Omental fat pad (tissue), 4 donors: Measurements from ENCODE around the gene AFAP1. TPM values are rescaled to one million over a fixed set of nuclear protein-coding genes. Genes with fewer than 3 reads are reported as not detected.

ENCODE experiments used
- ATAC-seq: fragments of 150-250 bp; one replicate; pipeline ENCODE4 v1.9.1; 2016; ENCODE audit warnings: mild to moderate bottlenecking, moderate library complexity; ENCODE audit not compliant: low FRiP score
- DNase-seq: peaks from one replicate; pipeline ENCODE4 v3.0.0-alpha.2; 2019; ENCODE audit warnings: low spot score
- total RNA-seq, 4 donors: library from RNA; depleted of rRNA; stranded (reverse); fragments of >200 nt; gene quantifications; one replicate each; pipeline ENCODE4 v1.1.0, GENCODE V29; 2016
- TF ChIP-seq, protein P1 (sequence below), 3 donors: fragments of 450-650 bp; IDR thresholded peaks; one replicate each; pipeline ENCODE4 v1.5.1; 2016 to 2017; ENCODE audit warnings: antibody characterized with exemption in 3 of 3, mild to moderate bottlenecking in 3 of 3, moderate library complexity in 2 of 3

AFAP1 gene
- total RNA-seq, 4 donors from 2014 or later: 24.6 to 35.5 (median 26.9) TPM

GRCh38 chr4:7765666-7766065 is 174.0 kb downstream of the AFAP1 start:
- ATAC-seq (no peak), DNase-seq (no peak)
- TF ChIP-seq, protein P1, sequence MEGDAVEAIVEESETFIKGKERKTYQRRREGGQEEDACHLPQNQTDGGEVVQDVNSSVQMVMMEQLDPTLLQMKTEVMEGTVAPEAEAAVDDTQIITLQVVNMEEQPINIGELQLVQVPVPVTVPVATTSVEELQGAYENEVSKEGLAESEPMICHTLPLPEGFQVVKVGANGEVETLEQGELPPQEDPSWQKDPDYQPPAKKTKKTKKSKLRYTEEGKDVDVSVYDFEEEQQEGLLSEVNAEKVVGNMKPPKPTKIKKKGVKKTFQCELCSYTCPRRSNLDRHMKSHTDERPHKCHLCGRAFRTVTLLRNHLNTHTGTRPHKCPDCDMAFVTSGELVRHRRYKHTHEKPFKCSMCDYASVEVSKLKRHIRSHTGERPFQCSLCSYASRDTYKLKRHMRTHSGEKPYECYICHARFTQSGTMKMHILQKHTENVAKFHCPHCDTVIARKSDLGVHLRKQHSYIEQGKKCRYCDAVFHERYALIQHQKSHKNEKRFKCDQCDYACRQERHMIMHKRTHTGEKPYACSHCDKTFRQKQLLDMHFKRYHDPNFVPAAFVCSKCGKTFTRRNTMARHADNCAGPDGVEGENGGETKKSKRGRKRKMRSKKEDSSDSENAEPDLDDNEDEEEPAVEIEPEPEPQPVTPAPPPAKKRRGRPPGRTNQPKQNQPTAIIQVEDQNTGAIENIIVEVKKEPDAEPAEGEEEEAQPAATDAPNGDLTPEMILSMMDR (IDR thresholded peaks at IDR 0.05): no peak

DNA sequence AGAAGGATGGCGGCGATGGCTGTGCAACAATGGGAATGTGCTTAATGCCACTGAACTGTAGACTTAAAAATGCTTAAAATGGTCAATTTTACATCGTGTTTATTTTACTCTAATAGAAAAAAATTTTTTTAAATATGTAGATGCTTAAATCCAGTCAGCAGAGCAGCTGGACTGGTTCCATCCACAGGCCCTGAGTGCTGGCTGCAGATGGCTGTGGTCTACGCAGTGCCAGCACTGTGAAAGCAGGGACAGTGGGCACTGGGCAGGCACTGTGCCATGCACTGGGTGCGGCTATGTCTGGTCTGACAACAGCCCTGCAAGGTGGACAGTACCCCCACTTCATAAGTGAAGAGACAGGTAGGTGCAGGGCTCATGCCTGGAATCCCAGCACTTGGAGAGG is 175.2 kb downstream of the AFAP1 start:
- ATAC-seq (no peak), DNase-seq (no peak)
- TF ChIP-seq, protein P1 (IDR thresholded peaks at IDR 0.05): no peak

DNA sequence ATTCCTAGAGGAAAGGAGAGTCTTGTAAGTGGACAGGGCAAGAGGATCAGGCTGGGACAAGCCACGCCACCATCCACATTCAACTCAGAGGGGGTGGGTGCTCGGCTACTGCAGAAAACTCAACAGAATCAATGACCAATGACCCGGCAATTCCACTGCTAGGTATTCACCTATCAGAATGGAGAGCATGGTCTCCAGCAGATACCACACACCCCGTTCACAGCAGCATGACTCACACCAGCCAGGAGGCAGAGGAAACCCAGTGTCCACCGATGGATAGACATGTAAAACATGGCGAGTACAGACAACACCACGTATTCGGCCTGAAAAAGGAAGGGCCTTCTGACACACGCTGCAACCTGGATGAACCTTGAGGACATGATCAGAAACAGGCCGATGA is 175.9 kb downstream of the AFAP1 start:
- DNase-seq (no peak), ATAC-seq (no peak)
- TF ChIP-seq, protein P1 (IDR thresholded peaks at IDR 0.05): no peak

DNA sequence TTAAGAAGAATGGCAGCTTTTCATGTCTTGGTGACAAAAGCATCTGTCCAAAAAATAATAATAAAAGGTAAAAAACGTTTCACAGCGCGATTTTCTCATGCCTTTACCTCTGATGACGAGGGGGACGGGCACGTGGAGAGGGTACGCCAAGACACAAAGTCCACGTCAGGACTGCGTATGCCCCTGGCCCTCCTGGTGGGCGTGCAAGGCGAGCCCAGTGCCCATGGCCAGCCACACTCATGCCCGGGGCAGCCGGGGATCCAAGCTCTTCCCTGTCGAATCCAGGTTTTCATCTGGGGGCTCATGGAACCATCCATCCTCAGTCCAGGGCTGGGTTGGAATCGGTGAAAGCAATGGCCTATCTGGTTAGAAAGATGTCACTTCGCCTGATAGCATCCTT is 176.6 kb downstream of the AFAP1 start:
- DNase-seq: no peak
- no peak for ATAC-seq
- TF ChIP-seq, protein P1 (IDR thresholded peaks at IDR 0.05): no peak

GRCh38 chr4:7762376-7763030 is 177.2 kb downstream of the AFAP1 start:
- ATAC-seq (no peak), DNase-seq (no peak)
- TF ChIP-seq, protein P1 (IDR thresholded peaks at IDR 0.05): no peak

DNA sequence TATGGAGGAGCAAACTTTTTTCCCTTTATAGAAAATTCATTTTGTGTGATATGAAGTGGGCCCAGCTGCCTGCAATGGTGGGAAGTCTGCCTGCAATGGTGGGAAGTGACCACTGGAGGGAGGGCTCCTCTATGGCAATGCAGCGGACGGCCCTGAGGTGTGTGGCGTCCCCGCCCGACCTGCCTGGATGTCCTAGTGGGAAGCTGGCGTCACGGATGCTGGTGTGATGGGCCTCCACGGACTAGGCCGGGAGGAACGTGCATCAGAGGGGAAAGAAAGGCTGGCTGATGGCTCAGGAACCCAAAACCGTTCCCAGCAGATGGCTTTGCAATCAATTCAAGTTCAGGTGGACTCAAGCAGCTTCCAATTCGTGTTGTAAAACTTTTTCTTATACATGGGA is 177.9 kb downstream of the AFAP1 start:
- DNase-seq (peak; percentile 36), ATAC-seq (peak; percentile 52)
- TF ChIP-seq, protein P1 (IDR thresholded peaks at IDR 0.05): no peak

DNA sequence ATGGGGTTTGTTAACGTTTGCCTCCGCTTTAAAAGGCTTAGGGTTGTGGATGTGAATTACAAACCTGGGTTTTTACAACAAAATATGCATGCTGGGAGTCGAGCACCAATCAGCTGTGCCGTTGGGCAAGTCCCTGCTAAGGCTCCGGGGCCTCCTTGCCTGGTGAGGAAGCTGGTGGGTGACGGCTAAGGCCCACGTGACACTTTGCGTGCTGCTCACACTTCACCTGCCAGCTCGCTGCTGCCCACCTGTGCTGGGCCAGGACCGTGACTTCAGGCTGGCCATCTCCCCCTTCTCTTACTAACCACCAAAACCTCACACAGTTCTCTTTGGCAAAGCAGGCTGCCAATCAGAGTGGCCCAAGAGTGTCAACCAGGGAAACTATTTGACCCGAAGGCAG is 178.3 kb downstream of the AFAP1 start:
- ATAC-seq (no peak), DNase-seq (no peak)
- TF ChIP-seq, protein P1 (IDR thresholded peaks at IDR 0.05): no peak
